Smooth muscle cell of the umbilical artery (primary cell): ENCODE results near the gene TMPRSS6. TPM values are rescaled to one million over a fixed set of nuclear protein-coding genes. Genes with fewer than 3 reads are reported as not detected.

Experiments used
- total RNA-seq: library from RNA; depleted of rRNA; stranded (reverse); fragments of >200 nt; gene quantifications from 2 replicates; pipeline ENCODE4 v1.2.3, GENCODE V29; 2014

The TMPRSS6 gene
- not detected in 2 replicates for total RNA-seq

GRCh38 chr22:37109242-37109917 lies at the start of gene TMPRSS6:
Gene TMPRSS6, minus strand, starts transcription at chr22:37109713. Its CDS starts 6,296 bp downstream, at chr22:37103417.

GRCh38 chr22:37051391-37052385 lies 57.8 kb downstream of the TMPRSS6 start, which contains the start of gene KCTD17:
Gene KCTD17, plus strand, starts transcription at chr22:37051742. Its CDS starts 19 bp downstream, at chr22:37051761.

GRCh38 chr22:37019309-37020191 lies 90.0 kb downstream of the TMPRSS6 start, which contains the start of the genes MPST and TST:
Gene MPST, plus strand, starts transcription at chr22:37019742. Its CDS starts 95 bp downstream, at chr22:37019837.
Gene TST, minus strand, starts transcription at chr22:37019447. Its CDS starts 715 bp downstream, at chr22:37018732.

Other genes starting within 250 kb of the TMPRSS6 start
- not detected in 2 replicates for gene NCF4, start 248.7 kb downstream of the TMPRSS6 start, total RNA-seq
- under 0.01 and 0.05 TPM in 2 replicates for gene CSF2RB, start 196.1 kb downstream of the TMPRSS6 start, total RNA-seq
- gene TST, start 90.3 kb downstream of the TMPRSS6 start, total RNA-seq, result 27.2 and 34.1 TPM in 2 replicates
- 52.0 and 69.2 TPM in 2 replicates for gene MPST, start 90.0 kb downstream of the TMPRSS6 start, total RNA-seq
- 32.4 and 35.8 TPM in 2 replicates for gene KCTD17, start 58.0 kb downstream of the TMPRSS6 start, total RNA-seq
- 0.09 TPM in 1 of 2 replicates, not detected in the other for gene IL2RB, start 40.2 kb upstream of the TMPRSS6 start, total RNA-seq
- 5.1 and 7.7 TPM in 2 replicates for gene C1QTNF6, start 78.5 kb upstream of the TMPRSS6 start, total RNA-seq
- not detected in 2 replicates for gene SSTR3, start 102.8 kb upstream of the TMPRSS6 start, total RNA-seq
- gene RAC2, start 134.6 kb upstream of the TMPRSS6 start, total RNA-seq, result 3.3 and 16.2 TPM in 2 replicates
- under 0.01 and 0.14 TPM in 2 replicates for gene CYTH4, start 172.8 kb upstream of the TMPRSS6 start, total RNA-seq